H1 (cell line): ENCODE results near the gene KPRP. TPM values are rescaled to one million over a fixed set of nuclear protein-coding genes. Genes with fewer than 3 reads are reported as not detected.

Experiments used
- CTCF ChIA-PET: fragments of 300-600 bp; sonication (Branson Sonifier 250); formaldehyde crosslinking; loops from one replicate; lab custom pipeline; 2021; ENCODE audit not compliant: partially characterized antibody; lab: Charles Lee
- POLR2A ChIA-PET: fragments of 300-600 bp; sonication (Branson Sonifier 250); formaldehyde crosslinking; loops from one replicate; lab custom pipeline; 2021; ENCODE audit warnings: inconsistent platforms; ENCODE audit not compliant: partially characterized antibody; lab: Charles Lee
- DNase-seq, 2 experiments: peaks; one replicate each; pipeline versions ENCODE4 v3.0.0 to v3.0.0-alpha.2; 2010 to 2022; ENCODE audit warnings: low spot score in 2 of 2, low read depth in 1 of 2, mixed read lengths in 1 of 2
- FAIRE-seq: peaks from 2 replicates; lab custom pipeline; 2011; peaks lifted over from hg19 to GRCh38; lab: Jason Lieb, UNC
- H2AFZ ChIP-seq: 2 replicates; pipeline ENCODE4 v1.8.1; 2012; ENCODE audit warnings: low read length, inconsistent platforms
- H2AK5ac ChIP-seq: 2 replicates; pipeline ENCODE4 v1.6.1; 2013; ENCODE audit warnings: low read depth, low read length
- H2BK120ac ChIP-seq: replicated peaks from 2 replicates; pipeline ENCODE3; 2013; ENCODE audit warnings: low read depth, low read length, inconsistent platforms
- H2BK12ac ChIP-seq: 2 replicates; pipeline ENCODE4 v1.6.1; 2013; ENCODE audit warnings: low read depth, low read length
- H2BK15ac ChIP-seq: 2 replicates; pipeline ENCODE4 v1.6.1; 2013; ENCODE audit warnings: low read length
- H2BK20ac ChIP-seq: 2 replicates; pipeline ENCODE4 v1.6.1; 2013; ENCODE audit warnings: low read length
- H2BK5ac ChIP-seq: 2 replicates; pipeline ENCODE4 v1.6.1; 2013; ENCODE audit warnings: low read depth, low read length
- H3K14ac ChIP-seq: 2 replicates; pipeline ENCODE4 v1.6.1; 2013; ENCODE audit warnings: inconsistent platforms; ENCODE audit not compliant: insufficient read length
- H3K18ac ChIP-seq: 2 replicates; pipeline ENCODE4 v1.6.1; 2013; ENCODE audit warnings: low read length; ENCODE audit errors: extremely low read depth
- H3K23ac ChIP-seq: 2 replicates; pipeline ENCODE4 v1.6.1; 2013; ENCODE audit warnings: inconsistent platforms; ENCODE audit not compliant: insufficient read length
- H3K23me2 ChIP-seq: 2 replicates; pipeline ENCODE4 v1.6.1; 2013; ENCODE audit warnings: low read depth, low read length
- H3K27ac ChIP-seq: 2 replicates; pipeline ENCODE4 v1.6.1; 2011; ENCODE audit warnings: low read depth, low read length, inconsistent platforms
- H3K27me3 ChIP-seq, 4 experiments: replicated peaks in 1 of 4; 1 replicate in 1 of 4; 2 replicates in 3 of 4; pipeline versions ENCODE4 v1.6.1 to v1.8.1; 2011 to 2013; ENCODE audit warnings: low read length in 3 of 4, mild to moderate bottlenecking in 3 of 4, inconsistent platforms in 2 of 4, mixed read lengths in 2 of 4, moderate library complexity in 1 of 4; ENCODE audit not compliant: control insufficient read depth in 3 of 4, insufficient read depth in 3 of 4; ENCODE audit errors: extremely low read depth in 1 of 4
- H3K36me3 ChIP-seq, 4 experiments: 2 replicates each; pipeline versions ENCODE4 v1.6.1 to v1.8.1; 2011 to 2013; ENCODE audit warnings: mild to moderate bottlenecking in 4 of 4, low read length in 3 of 4, moderate library complexity in 2 of 4, control low read depth in 1 of 4, inconsistent platforms in 1 of 4; ENCODE audit not compliant: insufficient read depth in 4 of 4, control insufficient read depth in 2 of 4
- H3K4ac ChIP-seq: replicated peaks from 2 replicates; pipeline ENCODE3; 2013; ENCODE audit warnings: low read length, low read depth, mixed read lengths, inconsistent platforms; ENCODE audit not compliant: insufficient read length
- H3K4me1 ChIP-seq, 4 experiments: replicated peaks in 1 of 4; 1 replicate in 1 of 4; 2 replicates in 3 of 4; pipeline versions ENCODE4 v1.6.1 to v1.8.1; 2011 to 2013; ENCODE audit warnings: low read length in 3 of 4, inconsistent platforms in 2 of 4, mixed read lengths in 1 of 4; ENCODE audit not compliant: insufficient read depth in 4 of 4, control insufficient read depth in 3 of 4
- H3K4me2 ChIP-seq, 2 experiments: 2 replicates each; pipeline versions ENCODE4 v1.6.1 to v1.8.1; 2011 to 2013; ENCODE audit warnings: low read depth in 2 of 2, low read length in 2 of 2, control low read depth in 1 of 2, inconsistent platforms in 1 of 2, mild to moderate bottlenecking in 1 of 2; ENCODE audit not compliant: insufficient read depth in 1 of 2
- H3K4me3 ChIP-seq, 4 experiments: fragments of 200-600, 300-600 bp in 1 of 4; sonication (generic), shearing (Covaris generic), sonication (Bioruptor Twin) in 1 of 4; 2 replicates each; pipeline versions ENCODE4 v1.5.1 to v1.8.1; 2011 to 2016; ENCODE audit warnings: low read length in 4 of 4, low read depth in 3 of 4, control low read depth in 2 of 4, inconsistent platforms in 2 of 4, mild to moderate bottlenecking in 2 of 4, mixed read lengths in 1 of 4, moderate library complexity in 1 of 4; ENCODE audit not compliant: insufficient read depth in 2 of 4; ENCODE audit errors: extremely low read depth in 1 of 4
- H3K56ac ChIP-seq: replicated peaks from 2 replicates; pipeline ENCODE3; 2013; ENCODE audit warnings: low read depth, mild to moderate bottlenecking, mixed read lengths, low read length, inconsistent platforms; ENCODE audit not compliant: insufficient read length
- H3K79me1 ChIP-seq: 2 replicates; pipeline ENCODE4 v1.6.1; 2013; ENCODE audit warnings: low read depth, low read length, control low read depth
- H3K79me2 ChIP-seq, 2 experiments: 2 replicates each; pipeline versions ENCODE4 v1.6.1 to v1.8.1; 2012 to 2013; ENCODE audit warnings: low read length in 2 of 2, mild to moderate bottlenecking in 2 of 2, inconsistent platforms in 1 of 2; ENCODE audit not compliant: insufficient read depth in 2 of 2, control insufficient read depth in 1 of 2
- H3K9ac ChIP-seq, 4 experiments: replicated peaks in 1 of 4; 1 replicate in 1 of 4; 2 replicates in 3 of 4; pipeline versions ENCODE4 v1.6.1 to v1.8.1; 2011 to 2013; ENCODE audit warnings: low read depth in 3 of 4, low read length in 3 of 4, control low read depth in 2 of 4, mild to moderate bottlenecking in 2 of 4, moderate library complexity in 2 of 4, inconsistent platforms in 1 of 4; ENCODE audit errors: extremely low read depth in 1 of 4
- H3K9me3 ChIP-seq, 2 experiments: 2 replicates each; pipeline versions ENCODE4 v1.6.1 to v1.8.1; 2012 to 2013; ENCODE audit warnings: mild to moderate bottlenecking in 2 of 2, moderate library complexity in 2 of 2, control low read depth in 1 of 2, inconsistent platforms in 1 of 2, low read depth in 1 of 2, low read length in 1 of 2, mixed read lengths in 1 of 2; ENCODE audit not compliant: insufficient read depth in 2 of 2
- H4K20me1 ChIP-seq, 2 experiments: replicated peaks in 1 of 2; 2 replicates each; pipeline versions ENCODE3 to v1.8.1; 2011 to 2013; ENCODE audit warnings: inconsistent platforms in 2 of 2, low read length in 2 of 2, mild to moderate bottlenecking in 1 of 2; ENCODE audit not compliant: insufficient read depth in 2 of 2, control insufficient read depth in 1 of 2
- H4K5ac ChIP-seq: 2 replicates; pipeline ENCODE4 v1.6.1; 2013; ENCODE audit warnings: low read length, low read depth, mixed read lengths, inconsistent platforms; ENCODE audit not compliant: insufficient read length
- H4K8ac ChIP-seq: 2 replicates; pipeline ENCODE4 v1.8.0; 2013; ENCODE audit warnings: mild to moderate bottlenecking, moderate library complexity, low read length, inconsistent platforms; ENCODE audit not compliant: insufficient read depth; ENCODE audit errors: extremely low read depth
- H4K91ac ChIP-seq: replicated peaks from 2 replicates; pipeline ENCODE3; 2013; ENCODE audit warnings: low read length, mixed read lengths, inconsistent platforms; ENCODE audit not compliant: insufficient read length
- JUND ChIP-seq: IDR thresholded peaks from 2 replicates; pipeline ENCODE4 v1.6.1; 2011; ENCODE audit warnings: mild to moderate bottlenecking, improper control_type of control experiment, low read length
- PHF8 ChIP-seq: fragments of 200-600 bp; sonication (generic); conservative IDR thresholded peaks from 2 replicates; pipeline ENCODE4 v1.7.1; 2012; ENCODE audit warnings: low read depth, mild to moderate bottlenecking, inconsistent platforms, low read length, moderate library complexity
- TAF1 ChIP-seq: IDR thresholded peaks from 2 replicates; pipeline ENCODE4 v1.6.1; 2011; ENCODE audit warnings: mild to moderate bottlenecking, low read depth, low read length
- WGBS, 2 experiments: shearing (Covaris generic) in 1 of 2; methylation state at CpG; one replicate each; pipeline versions ENCODE4 v1.1.6 to v1.1.7; 2013 to 2015; ENCODE audit warnings: low lambda C conversion rate in 2 of 2, mixed read lengths in 2 of 2, inconsistent platforms in 1 of 2, low coverage in 1 of 2, missing lambda C conversion rate in 1 of 2; ENCODE audit not compliant: insufficient replicate concordance in 2 of 2, insufficient coverage in 1 of 2, insufficient read length in 1 of 2; ENCODE audit errors: extremely low coverage in 1 of 2, missing lambda C conversion rate in 1 of 2; 5-methylcytosine and 5-hydroxymethylcytosine counted together
- long read RNA-seq, 2 experiments: library from RNA in 1 of 2; library from capped mRNA in 1 of 2; stranded (forward); transcript quantifications; one replicate each; pipeline ENCODE4 v2.0.0, GENCODE V29; 2021; ENCODE audit warnings: inconsistent platforms in 1 of 2
- polyA minus RNA-seq, 3 experiments: library from RNA; depleted of rRNA, polyadenylated mRNA; stranded (reverse); fragments of >200 nt; gene quantifications; 1 replicate in 2 of 3; 2 replicates in 1 of 3; pipeline ENCODE4 v1.2.3, GENCODE V29; 2011
- polyA plus RNA-seq, 7 experiments: library from polyadenylated mRNA; depleted of rRNA in 3 of 7; stranded (reverse) in 5 of 7; unstranded in 2 of 7; fragments of >200 nt in 5 of 7; fragments of 200-250 nt in 2 of 7; gene quantifications; 1 replicate in 5 of 7; 2 replicates in 1 of 7; 4 replicates in 1 of 7; pipeline versions ENCODE4 v1.2.1 to v1.2.3, GENCODE V29; 2011 to 2013; ENCODE audit warnings: missing spikeins in 2 of 7, mixed read lengths in 2 of 7
- total RNA-seq: library from RNA; stranded (reverse); fragmentation: NEBNext Ultra II Directional; extraction: Animal tissue kit (Norgen Biotek cat#: 25700); gene quantifications from 2 replicates; pipeline ENCODE4 v1.2.1, GENCODE V29; 2021
- TF ChIP-seq, protein P1 (sequence below), 3 experiments: IDR thresholded peaks; 1 replicate in 2 of 3; 2 replicates in 1 of 3; pipeline versions ENCODE4 v1.5.1 to v1.6.1; 2011; ENCODE audit warnings: low read length in 3 of 3, mild to moderate bottlenecking in 3 of 3, inconsistent platforms in 2 of 3, low read depth in 1 of 3, moderate library complexity in 1 of 3; ENCODE audit not compliant: insufficient read depth in 1 of 3; ENCODE audit errors: control extremely low read depth in 1 of 3

The KPRP gene, protein sequence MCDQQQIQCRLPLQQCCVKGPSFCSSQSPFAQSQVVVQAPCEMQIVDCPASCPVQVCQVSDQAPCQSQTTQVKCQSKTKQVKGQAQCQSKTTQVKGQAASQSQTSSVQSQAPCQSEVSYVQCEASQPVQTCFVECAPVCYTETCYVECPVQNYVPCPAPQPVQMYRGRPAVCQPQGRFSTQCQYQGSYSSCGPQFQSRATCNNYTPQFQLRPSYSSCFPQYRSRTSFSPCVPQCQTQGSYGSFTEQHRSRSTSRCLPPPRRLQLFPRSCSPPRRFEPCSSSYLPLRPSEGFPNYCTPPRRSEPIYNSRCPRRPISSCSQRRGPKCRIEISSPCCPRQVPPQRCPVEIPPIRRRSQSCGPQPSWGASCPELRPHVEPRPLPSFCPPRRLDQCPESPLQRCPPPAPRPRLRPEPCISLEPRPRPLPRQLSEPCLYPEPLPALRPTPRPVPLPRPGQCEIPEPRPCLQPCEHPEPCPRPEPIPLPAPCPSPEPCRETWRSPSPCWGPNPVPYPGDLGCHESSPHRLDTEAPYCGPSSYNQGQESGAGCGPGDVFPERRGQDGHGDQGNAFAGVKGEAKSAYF
- total RNA-seq: not detected in 2 replicates
- polyA plus RNA-seq (2011; rRNA removed): not detected in 2 replicates
- polyA plus RNA-seq (2011; cell fraction: cytosol; rRNA removed): not detected
- polyA plus RNA-seq (2011; cell fraction: nucleus; rRNA removed): not detected
- polyA plus RNA-seq (2012, experiment 1 of 2): not detected in 4 replicates
- polyA plus RNA-seq (2012, experiment 2 of 2): not detected
- polyA plus RNA-seq (2013, experiment 1 of 2): not detected
- not detected for polyA plus RNA-seq (2013, experiment 2 of 2)
- polyA minus RNA-seq (2011; rRNA and poly(A)+ RNA removed): not detected in 2 replicates
- not detected for polyA minus RNA-seq (2011; cell fraction: cytosol; rRNA and poly(A)+ RNA removed)
- not detected for polyA minus RNA-seq (2011; cell fraction: nucleus; rRNA and poly(A)+ RNA removed)
- long read RNA-seq, experiment 1: 0 reads
- long read RNA-seq, experiment 2: 0 reads

DNA sequence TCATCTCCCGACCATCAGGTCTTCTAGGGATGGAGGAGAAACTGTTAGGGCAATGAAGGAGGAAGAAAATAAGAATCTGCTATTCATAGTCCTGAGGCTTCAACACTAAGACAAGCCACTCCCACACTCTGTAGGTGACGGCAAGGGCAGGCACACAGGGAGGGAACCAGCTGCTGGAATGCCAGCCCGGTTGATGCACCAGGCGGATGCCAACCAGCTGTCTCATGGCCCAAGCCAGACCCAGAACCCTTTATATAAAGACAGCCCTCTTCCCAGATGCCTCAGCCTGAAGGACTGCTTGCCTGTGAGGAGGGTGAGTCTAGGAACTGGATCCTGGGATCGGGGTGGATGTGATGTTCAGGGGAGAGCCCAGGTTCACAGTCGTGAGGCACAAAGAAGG is at the start of gene KPRP:
Gene KPRP, plus strand, starts transcription at position 279 of the 400 bp plus-strand sequence. CDS start 1,564 bp downstream, outside the sequence.
- Histone ChIP-seq H3K4me2 (no peak within 1 kb of the TSS), H2BK5ac (no peak within 1 kb of the TSS), H2BK20ac (no peak within 1 kb of the TSS), H3K56ac (no peak within 1 kb of the TSS), H3K27ac (no peak within 1 kb of the TSS), H3K4ac (no peak within 1 kb of the TSS), H3K9ac (no peak within 1 kb of the TSS), H4K20me1 (no peaks in the 10 kb centered on the region), H3K27me3 (no peaks in the 10 kb centered on the region), H3K18ac (no peak within 1 kb of the TSS), H3K36me3 (no peaks in the 10 kb centered on the region), H3K9me3 (peaks cover 80 to 89% of the 10 kb centered on the region in 2 experiments), H2BK15ac (no peak within 1 kb of the TSS), H3K79me1 (no peaks in the 10 kb centered on the region), H4K8ac (no peak within 1 kb of the TSS), H2BK120ac (no peak within 1 kb of the TSS), H4K5ac (no peak within 1 kb of the TSS), H3K4me1 (no peaks in the 10 kb centered on the region), H3K23ac (no peak within 1 kb of the TSS), H3K14ac (no peak within 1 kb of the TSS), H2BK12ac (no peak within 1 kb of the TSS), H3K23me2 (no peaks in the 10 kb centered on the region), H3K4me3 (no peak within 1 kb of the TSS), H2AK5ac (no peak within 1 kb of the TSS), H2AFZ (no peak within 1 kb of the TSS), H4K91ac (no peak within 1 kb of the TSS), H3K79me2 (no peaks in the 10 kb centered on the region)
- ChIA-PET POLR2A (no interaction called here), CTCF (no interaction called here)
- FAIRE-seq: no peak
- WGBS, 2 experiments: 87% methylated on average over 6 of the region's 6 CpGs; no CpG with 5 or more reads in 1 of the 2 experiments
- no peak for DNase-seq
- TF ChIP-seq PHF8 (no peak), TAF1 (no peak), JUND (no peak)
- TF ChIP-seq, protein P1, sequence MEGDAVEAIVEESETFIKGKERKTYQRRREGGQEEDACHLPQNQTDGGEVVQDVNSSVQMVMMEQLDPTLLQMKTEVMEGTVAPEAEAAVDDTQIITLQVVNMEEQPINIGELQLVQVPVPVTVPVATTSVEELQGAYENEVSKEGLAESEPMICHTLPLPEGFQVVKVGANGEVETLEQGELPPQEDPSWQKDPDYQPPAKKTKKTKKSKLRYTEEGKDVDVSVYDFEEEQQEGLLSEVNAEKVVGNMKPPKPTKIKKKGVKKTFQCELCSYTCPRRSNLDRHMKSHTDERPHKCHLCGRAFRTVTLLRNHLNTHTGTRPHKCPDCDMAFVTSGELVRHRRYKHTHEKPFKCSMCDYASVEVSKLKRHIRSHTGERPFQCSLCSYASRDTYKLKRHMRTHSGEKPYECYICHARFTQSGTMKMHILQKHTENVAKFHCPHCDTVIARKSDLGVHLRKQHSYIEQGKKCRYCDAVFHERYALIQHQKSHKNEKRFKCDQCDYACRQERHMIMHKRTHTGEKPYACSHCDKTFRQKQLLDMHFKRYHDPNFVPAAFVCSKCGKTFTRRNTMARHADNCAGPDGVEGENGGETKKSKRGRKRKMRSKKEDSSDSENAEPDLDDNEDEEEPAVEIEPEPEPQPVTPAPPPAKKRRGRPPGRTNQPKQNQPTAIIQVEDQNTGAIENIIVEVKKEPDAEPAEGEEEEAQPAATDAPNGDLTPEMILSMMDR (IDR thresholded peaks at IDR 0.05; ENCODE audit: control extremely low read depth in 1 of 3, insufficient read depth in 1 of 3, low read depth in 1 of 3, low read length in 3 of 3): no peak
